NCI-H446 (cell line): ENCODE results near the gene TFR2.

Experiments used
- DNase-seq, 2 experiments: peaks; one replicate each; lab custom pipeline; 2025; lab: John Stamatoyannopoulos, UW

Gene TFR2

DNA sequence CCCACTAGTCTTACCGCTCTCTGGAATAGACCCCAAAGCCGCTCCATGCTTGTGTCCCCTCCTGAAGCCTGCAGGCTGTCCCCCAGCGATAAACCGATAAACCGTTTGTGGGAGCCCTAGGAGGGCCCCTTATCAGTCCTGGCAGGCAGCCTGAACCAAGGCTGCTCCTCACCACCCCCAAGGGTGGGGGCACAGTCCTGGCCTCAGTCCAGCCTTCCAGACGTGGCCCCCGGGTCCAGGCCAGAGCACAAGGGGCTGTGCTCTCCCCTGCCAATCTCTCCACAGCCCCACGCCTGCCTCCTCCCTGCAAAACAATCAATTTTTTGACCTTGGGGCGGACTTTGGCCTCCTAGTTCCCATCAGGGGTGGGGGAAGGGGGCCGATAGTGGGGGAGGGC lies at the start of gene TFR2:
Gene TFR2 (minus strand): TSS at position 90 of the 397 bp plus-strand sequence. CDS start 43 bp downstream, at position 47.
- DNase-seq = no peak

DNA sequence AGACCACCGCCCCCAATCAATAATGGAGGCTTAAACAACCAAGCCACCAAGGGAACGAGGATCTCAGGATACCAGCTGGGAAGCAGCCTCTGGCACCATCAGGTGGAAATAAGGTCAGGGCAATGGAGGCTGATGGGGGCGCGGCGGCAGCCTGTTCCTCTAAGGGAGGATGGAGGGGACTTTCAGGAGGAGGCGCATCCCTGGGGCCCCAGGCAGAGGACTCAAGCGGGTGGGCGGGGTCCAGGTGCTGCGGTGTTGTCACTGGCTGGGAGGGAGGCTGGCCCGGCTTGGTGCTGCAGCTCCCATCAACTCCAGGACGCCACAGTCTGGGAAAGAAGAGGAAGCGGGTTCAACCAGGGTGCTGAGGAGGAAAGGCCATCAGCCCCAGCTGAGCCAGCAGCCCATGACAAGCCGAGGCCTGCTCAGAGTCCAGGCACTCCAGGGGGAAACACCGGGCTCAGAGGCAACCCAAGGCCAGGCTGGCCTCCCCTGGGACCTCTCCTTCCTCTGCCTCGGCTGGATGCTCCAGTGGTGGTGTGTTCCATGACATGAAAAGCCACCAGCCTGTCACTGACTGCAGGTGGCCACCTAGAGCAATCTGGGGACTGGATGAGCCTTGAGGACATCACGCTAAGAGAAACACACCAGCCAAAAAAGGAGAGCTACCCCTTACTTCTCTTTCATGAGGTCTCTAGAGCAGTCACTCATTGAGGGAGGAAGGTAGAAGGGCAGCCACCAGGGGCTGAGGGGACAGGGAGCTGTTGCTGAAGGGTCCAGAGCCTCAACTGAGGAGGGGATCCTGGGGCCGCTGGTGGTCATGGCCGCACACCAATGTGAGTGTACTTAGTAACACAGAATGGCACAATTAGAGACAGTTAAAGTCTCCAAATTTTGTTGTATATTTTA lies 48.1 kb upstream of the TFR2 start:
- no peak for DNase-seq

DNA sequence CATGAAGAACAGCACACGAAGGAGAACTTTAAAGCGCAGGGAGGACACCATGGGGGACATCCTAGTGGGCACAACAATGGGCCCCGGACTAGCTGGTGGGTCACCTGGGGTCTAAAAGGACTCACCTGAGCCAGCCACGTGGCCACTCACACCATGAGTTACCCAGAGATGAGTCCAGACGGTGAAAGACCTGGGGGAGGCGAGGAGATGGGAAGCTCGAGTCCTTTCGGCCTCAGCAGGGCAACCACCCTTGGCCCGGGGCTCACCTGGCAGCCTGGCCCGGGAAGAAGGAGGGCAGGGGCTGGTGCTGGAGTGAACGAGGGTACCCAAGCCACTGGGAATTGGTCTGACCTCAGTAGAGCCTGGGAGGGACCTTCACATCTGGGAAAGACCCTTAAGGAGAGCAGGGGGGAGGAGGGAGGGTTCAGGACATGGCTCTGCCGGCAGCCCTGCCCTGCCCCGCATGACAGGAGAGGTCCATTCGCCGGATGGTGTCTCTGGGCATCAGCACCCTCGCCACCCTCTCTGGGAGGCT lies 47.0 kb upstream of the TFR2 start:
- no peak for DNase-seq

DNA sequence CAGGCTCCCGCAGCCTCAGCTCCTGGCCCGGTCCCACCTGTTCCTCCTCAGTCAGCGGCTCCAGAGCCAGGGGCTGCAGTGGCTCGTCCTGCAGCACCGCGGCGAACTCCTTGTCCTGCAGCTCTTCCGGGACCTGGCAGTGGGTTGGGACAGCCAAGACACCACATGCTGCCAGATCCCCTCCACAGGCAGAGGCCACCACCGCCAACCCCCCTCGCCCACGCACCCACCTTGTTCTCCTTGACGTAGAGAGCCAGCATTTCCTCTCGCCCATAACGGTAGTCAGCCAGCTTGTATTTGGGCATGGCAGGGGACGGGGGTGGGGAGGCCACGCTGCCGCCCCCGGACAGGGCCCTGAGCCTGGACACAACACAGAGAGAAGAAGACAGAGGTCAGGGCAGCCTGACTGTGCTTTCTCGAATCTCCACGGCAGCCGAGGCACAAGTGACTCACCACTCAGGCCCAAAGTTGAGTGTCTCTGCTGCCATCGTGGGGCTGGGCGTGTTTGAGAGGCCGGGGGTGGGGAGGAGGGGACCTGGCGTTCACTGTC lies 46.5 kb upstream of the TFR2 start:
- DNase-seq = no peak

DNA sequence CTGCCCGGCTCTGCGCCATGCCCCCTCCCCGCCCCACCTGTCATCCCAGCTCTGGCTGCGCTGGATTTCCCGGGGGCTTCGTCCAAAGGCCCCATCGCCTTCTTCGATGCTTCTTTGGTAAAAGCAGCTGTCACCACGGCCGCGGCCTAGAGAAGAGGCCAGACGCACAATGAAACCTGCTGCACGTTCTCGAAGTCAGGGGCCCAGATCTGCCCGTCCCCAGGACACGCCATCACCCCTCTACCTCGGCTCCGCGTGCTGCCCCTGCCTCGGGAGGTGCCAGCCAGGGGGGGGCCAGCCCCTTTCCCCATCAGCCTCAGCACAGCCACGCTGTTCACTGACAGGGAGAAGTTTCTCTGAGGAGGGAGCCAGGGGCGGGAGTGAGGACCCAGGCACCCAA lies 45.9 kb upstream of the TFR2 start:
- no peak for DNase-seq

DNA sequence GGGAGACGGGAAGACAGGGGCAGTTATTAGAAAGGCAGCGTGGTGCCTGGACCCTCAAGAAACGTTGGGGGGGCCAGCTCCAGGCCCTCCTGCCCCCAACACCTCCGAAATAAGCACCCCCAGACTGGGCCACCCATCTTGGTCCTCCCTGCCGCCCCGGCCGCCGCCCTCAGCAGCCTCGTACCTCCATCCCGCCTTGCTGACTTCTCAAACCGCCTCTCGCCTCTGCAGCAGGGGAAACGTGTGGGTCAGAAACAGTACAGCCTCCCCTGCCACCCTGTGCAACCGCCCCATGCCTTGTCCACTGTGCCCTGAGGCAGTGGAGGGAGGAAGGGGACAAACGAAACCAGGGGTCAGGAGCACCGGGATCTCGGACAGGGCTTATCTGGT lies 45.5 kb upstream of the TFR2 start:
- no peak for DNase-seq

DNA sequence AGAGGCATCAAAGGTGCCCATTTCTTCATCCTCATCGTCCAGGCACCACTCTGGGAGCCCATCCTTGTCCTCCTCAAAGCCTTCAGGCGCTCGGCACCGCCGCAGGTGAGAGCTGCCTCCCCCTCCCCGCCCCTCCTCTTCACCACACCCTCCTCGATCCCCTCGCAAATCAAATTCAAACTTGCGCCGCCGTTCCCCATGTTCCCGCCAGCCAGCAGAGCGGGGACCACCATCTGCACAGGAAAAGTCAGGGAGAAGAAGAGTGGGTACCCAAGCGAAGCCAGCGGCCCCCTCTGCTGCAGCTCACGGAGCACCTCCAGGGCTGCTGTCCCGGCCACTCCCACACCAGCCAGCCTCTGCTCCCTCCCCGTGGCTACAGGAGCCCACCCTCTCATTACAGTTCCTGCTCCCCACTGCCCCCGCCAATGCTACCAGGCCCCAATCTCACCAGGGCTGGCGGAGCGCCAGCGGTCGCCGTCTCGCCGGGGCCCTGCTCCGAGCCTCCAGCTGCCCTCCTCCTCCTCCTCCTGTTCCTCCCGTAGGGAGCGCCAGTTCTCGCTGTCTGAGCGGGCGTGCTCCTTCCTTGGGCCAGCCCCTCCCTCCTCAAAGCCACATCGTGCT lies 45.0 kb upstream of the TFR2 start:
- no peak for DNase-seq

DNA sequence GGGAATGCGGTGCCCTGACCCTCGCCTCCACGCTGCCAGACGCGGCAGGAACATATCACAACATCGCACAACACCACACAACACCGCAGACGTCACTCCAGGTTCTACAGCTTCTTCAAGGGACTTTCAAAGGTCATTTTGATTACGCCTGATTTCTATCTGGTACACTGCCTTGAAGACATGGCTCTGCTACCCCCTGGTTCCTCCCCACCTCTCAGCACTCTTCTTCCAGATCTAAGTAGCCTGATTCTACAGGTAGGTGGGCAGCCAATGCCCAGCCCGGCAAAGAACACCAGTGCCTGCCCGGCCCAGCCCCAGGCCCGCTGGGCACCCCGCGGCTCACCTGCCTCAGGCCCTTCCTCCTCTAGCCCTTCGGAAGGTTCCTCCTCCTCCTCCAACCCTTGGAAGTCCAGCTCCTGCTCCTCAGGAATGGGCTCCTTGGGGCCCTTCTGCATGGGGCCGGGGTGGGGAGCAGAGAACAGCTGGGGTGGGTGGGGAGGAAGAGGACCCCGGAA lies 44.3 kb upstream of the TFR2 start:
- DNase-seq = no peak

DNA sequence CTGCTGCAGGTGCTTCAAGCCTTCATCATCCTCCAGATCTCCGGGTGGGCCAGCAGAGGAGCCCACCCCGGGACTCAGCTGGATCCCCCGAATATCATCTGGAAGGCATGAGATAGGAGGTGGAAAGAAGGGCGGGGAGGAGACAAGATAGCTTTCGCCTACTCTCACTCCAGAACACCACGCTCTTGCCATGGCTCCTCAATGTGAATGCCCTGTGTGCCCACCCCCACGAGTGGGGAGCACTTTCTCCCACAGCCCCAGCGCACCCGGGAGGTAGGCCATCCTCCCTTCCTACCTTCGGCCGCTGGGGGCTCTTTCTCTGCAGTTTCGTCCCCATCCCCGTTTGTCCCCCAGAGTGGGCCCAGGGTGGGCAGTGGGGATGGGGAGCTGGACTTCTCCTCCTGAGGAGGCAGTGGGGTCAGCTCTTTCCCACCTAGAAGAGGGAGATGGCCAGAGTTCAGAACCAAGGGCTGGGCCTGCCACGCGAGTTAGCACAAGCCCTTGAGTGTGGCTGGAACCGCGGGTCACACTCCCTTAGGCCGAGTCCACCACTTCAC lies 43.8 kb upstream of the TFR2 start:
- no peak for DNase-seq

DNA sequence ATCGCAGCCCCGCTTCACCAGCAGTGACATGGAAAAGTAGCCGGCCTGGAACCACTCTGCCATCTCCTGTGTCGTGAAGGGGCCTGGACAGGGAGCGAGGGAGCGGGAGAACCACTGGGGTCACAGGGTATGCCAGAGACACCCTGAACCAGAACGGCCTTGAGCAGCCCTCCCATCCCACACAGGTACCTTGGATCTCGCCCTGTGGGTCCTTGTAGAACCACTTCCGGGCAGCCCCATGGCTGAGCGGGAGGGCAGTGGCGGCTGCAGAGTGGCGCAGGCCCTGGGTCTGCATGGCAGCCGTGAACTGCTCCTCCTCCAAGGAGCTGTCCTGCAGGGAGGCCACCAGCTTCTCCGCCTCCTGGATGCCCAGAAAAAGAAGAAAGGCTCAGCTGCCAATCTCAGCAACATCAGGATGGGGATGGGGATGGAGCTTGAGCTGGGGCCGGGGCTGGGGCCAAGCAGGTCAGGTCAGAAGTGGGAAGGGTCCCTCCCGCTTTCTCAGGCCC lies 43.2 kb upstream of the TFR2 start:
- DNase-seq = no peak

DNA sequence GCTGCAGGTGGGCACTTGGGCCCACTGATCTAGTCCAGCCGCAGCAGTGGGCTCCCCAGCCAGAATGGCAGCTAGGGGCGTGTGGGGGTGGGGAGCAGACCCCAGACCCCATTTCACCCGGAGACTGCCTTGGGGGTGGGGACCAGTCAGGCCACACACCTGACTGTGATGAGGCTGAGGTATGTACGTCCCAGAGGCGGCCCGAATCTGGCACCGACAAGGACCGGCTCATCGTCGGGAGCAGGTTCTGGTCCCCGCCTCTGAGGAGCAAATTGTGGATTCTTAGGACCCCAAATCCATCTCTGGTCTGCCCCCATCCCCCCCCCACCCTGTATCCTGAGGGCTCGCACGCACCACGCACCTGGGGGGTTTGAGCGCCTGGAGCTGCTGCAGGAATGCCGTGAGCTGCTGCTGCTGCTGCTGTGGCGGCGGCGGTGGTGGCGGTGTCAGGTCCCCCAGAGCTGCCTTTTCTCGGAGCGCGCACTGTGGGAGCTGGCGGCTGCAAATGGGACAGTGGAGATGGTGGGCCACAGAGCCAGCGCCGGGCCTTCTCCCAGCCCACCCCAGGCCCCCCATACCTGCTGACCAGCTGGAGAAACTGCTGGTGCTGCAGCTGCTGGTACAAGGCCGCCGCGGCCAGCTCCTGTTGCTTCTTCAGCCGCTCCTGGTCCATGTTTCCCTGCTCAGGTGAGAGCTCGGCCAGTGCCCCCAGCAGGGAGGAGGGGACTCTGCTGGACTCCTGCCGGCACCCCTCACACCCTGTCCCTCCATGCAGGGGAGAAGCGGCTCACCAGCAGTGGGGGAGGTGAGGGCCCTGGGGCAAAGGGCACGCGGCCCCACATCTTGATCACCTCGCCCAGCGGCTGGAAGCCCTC lies 42.5 kb upstream of the TFR2 start:
- no peak for DNase-seq

DNA sequence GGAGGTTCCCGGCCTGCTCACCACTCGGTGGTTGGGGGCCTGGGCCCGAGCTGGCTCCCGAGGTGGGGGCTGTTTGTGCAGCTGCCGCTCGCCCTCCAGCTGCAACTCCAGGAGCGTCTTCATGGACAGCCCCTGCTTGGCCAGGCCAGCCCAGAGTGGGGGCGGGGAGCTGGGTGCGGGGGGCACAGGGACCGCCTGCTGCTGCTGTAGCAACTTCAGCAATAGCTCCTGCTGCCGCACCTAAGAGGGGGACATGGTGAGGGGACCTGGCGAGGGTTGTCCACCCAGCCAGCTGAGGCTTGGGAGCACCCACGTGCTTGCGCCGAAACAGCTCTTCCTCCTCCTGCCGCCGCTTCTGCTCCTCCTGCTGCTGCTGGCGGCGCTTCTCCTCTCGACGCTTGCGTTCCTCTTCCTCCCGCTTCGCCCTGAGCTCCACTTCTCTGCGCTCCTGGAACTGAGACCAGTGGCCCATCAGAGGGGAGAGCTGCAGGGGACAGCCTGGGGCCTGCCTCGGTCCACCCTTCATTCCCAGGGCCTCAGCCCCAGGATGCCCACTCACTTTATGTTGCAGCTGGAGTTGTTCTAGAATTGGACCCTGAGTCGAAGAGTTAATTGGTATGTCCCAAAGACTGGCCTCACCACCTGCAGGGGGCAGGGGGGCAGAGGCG lies 41.8 kb upstream of the TFR2 start:
- no peak for DNase-seq

DNA sequence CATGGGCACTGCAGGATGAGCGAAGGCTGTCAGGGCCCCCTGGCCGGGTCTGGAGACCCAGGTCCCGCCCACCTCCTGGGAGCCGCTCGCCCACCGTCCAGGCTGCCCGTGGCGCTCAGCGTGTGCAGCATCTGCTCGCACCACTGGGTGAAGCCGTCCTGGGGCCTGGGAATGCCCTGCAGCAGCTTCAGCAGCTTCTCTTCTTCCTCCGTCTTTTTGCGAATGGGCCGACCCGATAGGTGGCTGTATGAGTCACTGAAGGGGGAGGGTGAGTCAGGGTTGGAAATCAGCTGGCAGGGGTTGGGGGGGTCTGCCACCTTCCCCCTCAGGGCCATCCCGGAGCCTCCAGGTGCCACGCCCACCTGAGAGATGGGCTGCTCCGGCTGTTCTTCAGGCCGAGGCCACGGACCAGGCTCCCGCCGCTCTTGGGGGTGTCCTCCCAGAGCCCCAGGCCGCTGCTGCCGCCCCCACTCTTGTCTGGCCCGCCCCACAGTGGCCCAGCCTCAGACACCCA lies 40.9 kb upstream of the TFR2 start:
- DNase-seq = no peak

DNA sequence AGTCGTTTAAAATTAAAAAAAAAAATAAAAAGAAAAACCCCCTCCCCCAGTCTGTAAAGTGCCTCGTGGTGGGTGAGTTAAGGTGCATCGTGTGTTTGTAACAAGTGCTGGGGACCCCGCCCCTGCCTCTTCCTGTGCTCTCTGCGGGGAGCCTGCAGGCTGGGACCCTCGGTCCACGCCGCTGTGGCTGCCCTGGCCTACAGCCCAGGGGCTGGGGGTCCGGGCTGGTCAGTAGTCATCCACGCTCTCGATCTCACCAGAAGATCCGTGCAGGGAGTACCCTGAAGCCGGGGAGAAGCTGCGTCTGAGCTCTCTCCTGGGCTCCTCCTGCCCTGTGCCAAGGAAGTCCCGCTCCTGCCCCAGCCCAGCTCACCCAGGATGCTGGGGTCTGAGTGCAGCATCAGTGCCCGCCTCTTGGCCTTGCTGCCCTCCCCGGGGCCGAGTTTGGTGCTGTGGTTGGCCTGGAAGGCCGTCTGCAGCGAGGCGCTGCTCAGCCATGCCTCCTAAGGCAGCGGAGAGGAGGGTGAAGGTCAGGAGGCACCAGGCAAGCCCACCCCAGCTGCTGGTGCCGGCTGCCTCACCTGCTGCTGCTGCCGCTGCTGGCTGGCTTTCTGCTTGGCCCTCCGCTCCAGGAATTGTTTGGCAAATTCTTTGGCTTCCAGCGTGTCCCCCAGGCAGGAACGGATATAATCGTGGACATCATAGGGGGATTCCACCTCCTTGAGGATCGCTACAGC lies 40.3 kb upstream of the TFR2 start:
- DNase-seq = no peak

DNA sequence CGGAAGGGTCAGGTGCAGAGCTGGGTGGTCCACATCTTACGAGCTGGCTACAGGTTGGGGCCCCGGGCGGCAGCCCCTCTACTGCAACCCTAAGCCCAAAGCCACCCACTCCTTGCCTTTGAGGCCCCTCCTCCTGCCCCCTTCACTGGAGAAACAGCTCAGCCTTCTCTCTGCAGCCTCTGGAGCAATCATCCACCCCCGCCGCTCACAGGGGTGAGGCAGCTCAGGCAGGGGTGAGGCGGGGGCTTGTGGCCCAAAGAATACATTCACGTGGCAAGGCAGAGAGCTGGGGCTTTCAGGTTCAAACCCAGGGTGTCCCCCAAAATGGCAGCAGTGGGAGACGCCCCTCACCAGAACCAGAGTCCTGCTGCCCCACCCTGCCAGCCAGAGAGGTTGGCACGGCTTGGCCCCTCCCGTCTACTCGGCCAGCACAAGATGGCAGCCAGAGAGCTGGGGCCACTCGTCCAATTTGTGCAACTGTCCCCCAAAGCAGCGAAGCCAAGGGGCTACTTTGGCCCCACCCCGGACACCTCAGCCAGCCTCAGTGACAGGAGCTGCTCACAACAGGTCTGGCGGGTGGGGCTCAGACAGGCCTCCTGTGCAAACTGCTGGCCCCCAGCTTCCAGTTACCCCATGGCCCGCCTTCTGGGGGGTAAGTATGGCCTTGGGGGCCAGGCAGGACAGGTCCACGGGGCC lies 39.4 kb upstream of the TFR2 start:
- no peak for DNase-seq

DNA sequence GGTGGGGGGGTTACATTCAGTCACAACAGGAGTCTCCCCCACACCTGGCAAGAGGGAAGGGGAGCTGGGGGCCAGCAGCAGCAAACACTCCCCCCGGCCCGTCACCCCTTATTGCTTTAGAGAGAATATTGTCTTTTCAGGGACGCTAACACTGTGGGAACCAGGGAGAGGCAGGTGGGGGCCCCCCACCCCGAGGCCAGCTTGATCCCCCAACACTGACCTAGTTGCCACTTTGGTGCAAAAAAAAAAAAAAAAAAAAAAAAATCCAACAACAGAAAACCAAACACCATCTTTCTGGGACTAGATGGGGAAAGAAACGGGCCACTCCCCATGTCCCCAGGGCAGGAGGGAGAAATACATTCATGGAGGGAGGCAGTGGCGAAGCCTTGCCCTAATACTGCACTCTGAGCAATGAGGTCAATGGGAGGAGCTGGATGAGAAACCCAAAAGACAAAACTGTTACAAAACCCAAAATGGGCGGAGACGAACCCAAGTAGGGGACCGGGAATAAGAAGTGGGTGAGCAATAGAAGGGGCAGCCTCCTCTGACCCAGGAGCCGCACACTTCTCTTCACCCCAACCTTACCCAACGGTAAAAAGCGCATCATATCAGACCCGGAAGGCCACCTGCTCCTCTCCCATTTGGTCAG lies 38.7 kb upstream of the TFR2 start:
- no peak for DNase-seq

DNA sequence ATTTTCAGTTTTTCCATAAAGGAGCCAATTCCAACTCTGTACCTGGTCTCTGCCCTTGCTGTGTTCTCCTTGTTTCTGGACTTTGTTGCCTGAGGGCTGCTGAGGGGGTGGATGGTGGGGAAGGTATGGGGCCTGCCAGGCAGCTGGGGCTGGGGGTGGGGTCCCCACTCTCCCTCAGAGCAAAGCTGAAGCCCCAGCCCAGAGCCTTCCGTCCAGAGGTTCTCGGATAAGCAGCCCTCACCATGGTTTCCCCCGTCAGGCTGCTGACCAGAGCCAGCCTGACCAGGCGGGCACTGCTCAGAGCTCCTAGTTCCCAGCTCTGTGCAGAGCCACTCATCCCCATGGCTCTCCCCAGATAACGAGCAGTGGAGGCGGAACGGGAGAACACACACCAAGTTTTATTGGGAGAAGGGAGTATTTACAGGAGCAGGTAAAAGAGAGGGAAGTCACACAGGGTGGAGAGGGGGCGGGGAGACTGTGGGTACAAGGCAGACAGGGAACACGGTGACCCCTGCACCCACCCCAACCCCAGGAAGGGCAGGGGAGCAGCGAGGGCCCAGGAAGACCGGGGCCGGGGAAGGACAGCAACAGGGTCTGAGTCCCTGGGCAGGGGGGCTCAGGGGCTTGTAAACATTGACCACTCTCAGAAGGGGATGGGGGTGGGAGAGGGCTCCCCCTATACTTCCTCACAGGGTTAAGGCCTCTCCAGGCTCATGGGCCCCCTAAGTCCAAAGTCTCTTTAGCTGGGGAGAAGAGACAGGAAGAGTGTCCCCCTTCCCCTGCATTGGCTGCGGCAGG lies 38.0 kb upstream of the TFR2 start:
- DNase-seq = no peak
